ENCODE measurements around the gene SEMA6A.

SEMA6A gene

GRCh38 chr5:116409591-116410296, 164.9 kb downstream of the SEMA6A start:
- no peak for DNase-seq (ENCODE audit: low read depth)
- TF ChIP-seq CTCF (IDR thresholded peaks at IDR 0.05; ENCODE audit: control insufficient read depth, insufficient read depth, low read depth, low read length, missing control alignments): no peak
- no peak overlapping the region for H3K4me3 ChIP-seq (ENCODE audit: control insufficient read depth, low read depth, low read length)

- no peak for TF ChIP-seq CTCF (IDR thresholded peaks at IDR 0.05; ENCODE audit: control insufficient read depth, insufficient read depth, low read depth, low read length, missing control alignments)
- H3K4me3 ChIP-seq (ENCODE audit: control insufficient read depth, low read depth, low read length): no peak overlapping the region
- DNase-seq (ENCODE audit: low read depth): no peak
Observed at GRCh38 chr5:116406306-116407041, 168.1 kb downstream of the SEMA6A start.

- no peak for TF ChIP-seq CTCF (IDR thresholded peaks at IDR 0.05; ENCODE audit: control insufficient read depth, insufficient read depth, low read depth, low read length, missing control alignments)
- H3K4me3 ChIP-seq (ENCODE audit: control insufficient read depth, low read depth, low read length): no peak overlapping the region
- DNase-seq (ENCODE audit: low read depth): no peak
Observed at GRCh38 chr5:116404792-116405191, 169.8 kb downstream of the SEMA6A start.

GRCh38 chr5:116404016-116404415, 170.6 kb downstream of the SEMA6A start:
- no peak overlapping the region for H3K4me3 ChIP-seq (ENCODE audit: control insufficient read depth, low read depth, low read length)
- no peak for TF ChIP-seq CTCF (IDR thresholded peaks at IDR 0.05; ENCODE audit: control insufficient read depth, insufficient read depth, low read depth, low read length, missing control alignments)
- no peak for DNase-seq (ENCODE audit: low read depth)

GRCh38 chr5:116402235-116402634, 172.4 kb downstream of the SEMA6A start:
- DNase-seq (ENCODE audit: low read depth): no peak
- TF ChIP-seq CTCF (IDR thresholded peaks at IDR 0.05; ENCODE audit: control insufficient read depth, insufficient read depth, low read depth, low read length, missing control alignments): no peak
- no peak overlapping the region for H3K4me3 ChIP-seq (ENCODE audit: control insufficient read depth, low read depth, low read length)

GRCh38 chr5:116401576-116401975, 173.0 kb downstream of the SEMA6A start:
- no peak for TF ChIP-seq CTCF (IDR thresholded peaks at IDR 0.05; ENCODE audit: control insufficient read depth, insufficient read depth, low read depth, low read length, missing control alignments)
- no peak overlapping the region for H3K4me3 ChIP-seq (ENCODE audit: control insufficient read depth, low read depth, low read length)
- no peak for DNase-seq (ENCODE audit: low read depth)

Measured in AG09309 (cell line).